HG03139 (cell line): ENCODE results near the gene PEX11A.

Source experiments
- ATAC-seq: cut with Tn5 transposase; IDR thresholded peaks from one replicate; pipeline ENCODE4 v1.9.1; 2021; ENCODE audit not compliant: unreplicated experiment

PEX11A gene

DNA sequence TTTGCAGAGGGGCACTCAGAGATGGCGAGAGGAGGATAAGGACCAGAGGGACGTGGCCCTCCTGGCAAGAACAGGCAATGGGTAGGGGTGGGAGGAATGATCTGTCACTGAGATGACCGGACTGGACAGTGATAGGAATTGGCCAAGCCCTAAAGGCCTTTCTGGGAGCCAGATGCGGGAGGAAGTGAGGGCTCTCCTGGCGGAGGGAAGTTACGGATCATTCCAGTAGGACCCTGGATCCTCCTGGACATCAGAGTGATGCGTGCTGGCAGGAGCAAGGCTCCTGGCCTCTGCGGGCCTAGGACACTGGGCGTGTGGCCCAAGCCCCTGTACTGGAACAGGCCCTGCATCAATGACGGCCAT lies 58.7 kb downstream of the PEX11A start:
- ATAC-seq = no peak
